ENCODE data around the gene GALNT13. TPM values are rescaled to one million over a fixed set of nuclear protein-coding genes. Genes with fewer than 3 reads are reported as not detected.

Gene GALNT13
- total and polyA plus RNA-seq, 4 donors = not detected

- DNase-seq (ENCODE audit: low spot score) = no peak
- WGBS = 64% methylated on average over 4 of the region's 4 CpGs
- Histone ChIP-seq H3K9me3 (ENCODE audit: control insufficient read depth in 4 of 4, low read length in 3 of 4) (peaks cover 0 to 3% (median 0%) of the 10 kb centered on the region in 4 donors), H3K9ac (ENCODE audit: low read depth in 1 of 2, low read length in 2 of 2) (no peak overlapping the region), H3K4me1 (ENCODE audit: control insufficient read depth in 4 of 4, insufficient read depth in 4 of 4, low read length in 3 of 4) (no peaks in the 10 kb centered on the region), H3K27ac (ENCODE audit: low read depth in 1 of 2, low read length in 2 of 2) (no peak overlapping the region), H3K27me3 (ENCODE audit: control insufficient read depth in 4 of 4, insufficient read depth in 4 of 4, low read length in 3 of 4) (no peaks in the 10 kb centered on the region), H3K36me3 (ENCODE audit: control insufficient read depth in 4 of 4, insufficient read depth in 3 of 4, low read depth in 1 of 4, low read length in 3 of 4) (no peaks in the 10 kb centered on the region), H3K4me3 (ENCODE audit: low read depth in 1 of 3, low read length in 3 of 3) (no peak overlapping the region)
- TF ChIP-seq REST (IDR thresholded peaks at IDR 0.05) (no peak), NR2F2 (IDR thresholded peaks at IDR 0.05) (no peak), MAX (IDR thresholded peaks at IDR 0.05) (no peak), RAD21 (IDR thresholded peaks at IDR 0.05) (no peak), YY1 (IDR thresholded peaks at IDR 0.05) (no peak), GABPA (IDR thresholded peaks at IDR 0.05 in 1 of 2, conservative IDR thresholded peaks at IDR 0.05 in 1 of 2) (no peak), TAF1 (conservative IDR thresholded peaks at IDR 0.05) (no peak), FOXA2 (IDR thresholded peaks at IDR 0.05) (no peak), EGR1 (IDR thresholded peaks at IDR 0.05; ENCODE audit: low read depth in 2 of 2) (no peak), HNF4A (conservative IDR thresholded peaks at IDR 0.05) (no peak), CTCF (IDR thresholded peaks at IDR 0.05; ENCODE audit: low read depth, low read length, missing input control) (no peak), HNF4G (IDR thresholded peaks at IDR 0.05) (no peak), ZBTB33 (IDR thresholded peaks at IDR 0.05) (no peak), ATF3 (IDR thresholded peaks at IDR 0.05) (no peak), SP1 (IDR thresholded peaks at IDR 0.05) (no peak), JUND (IDR thresholded peaks at IDR 0.05) (no peak), RXRA (IDR thresholded peaks at IDR 0.05) (no peak), FOXA1 (IDR thresholded peaks at IDR 0.05) (no peak)
These were observed 226.2 kb downstream of the GALNT13 start for GRCh38 chr2:154097833-154098398.

Data from liver (tissue), 9 donors.